ENCODE measurements around the gene AUTS2.

DNA sequence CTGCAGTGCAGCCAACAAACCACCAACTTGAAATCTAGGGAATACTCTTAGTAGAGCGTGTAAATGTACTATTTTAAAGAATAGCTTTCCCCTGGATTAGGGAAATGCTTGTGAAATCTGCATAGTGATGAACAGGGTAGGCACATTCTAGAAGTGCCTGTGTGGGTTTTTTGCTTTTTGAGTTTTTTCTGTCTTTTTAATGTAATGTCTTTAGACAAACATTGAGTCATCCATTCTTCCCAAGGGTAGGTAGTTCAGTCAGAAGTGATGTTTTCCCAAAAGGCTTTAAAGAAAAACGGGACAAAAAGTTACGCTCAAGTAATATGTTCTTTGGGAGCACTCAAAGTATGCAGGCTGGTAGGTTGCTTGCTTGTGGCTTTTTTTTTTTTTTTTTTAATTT is 130.0 kb downstream of the AUTS2 start:
- TF ChIP-seq, protein P1, sequence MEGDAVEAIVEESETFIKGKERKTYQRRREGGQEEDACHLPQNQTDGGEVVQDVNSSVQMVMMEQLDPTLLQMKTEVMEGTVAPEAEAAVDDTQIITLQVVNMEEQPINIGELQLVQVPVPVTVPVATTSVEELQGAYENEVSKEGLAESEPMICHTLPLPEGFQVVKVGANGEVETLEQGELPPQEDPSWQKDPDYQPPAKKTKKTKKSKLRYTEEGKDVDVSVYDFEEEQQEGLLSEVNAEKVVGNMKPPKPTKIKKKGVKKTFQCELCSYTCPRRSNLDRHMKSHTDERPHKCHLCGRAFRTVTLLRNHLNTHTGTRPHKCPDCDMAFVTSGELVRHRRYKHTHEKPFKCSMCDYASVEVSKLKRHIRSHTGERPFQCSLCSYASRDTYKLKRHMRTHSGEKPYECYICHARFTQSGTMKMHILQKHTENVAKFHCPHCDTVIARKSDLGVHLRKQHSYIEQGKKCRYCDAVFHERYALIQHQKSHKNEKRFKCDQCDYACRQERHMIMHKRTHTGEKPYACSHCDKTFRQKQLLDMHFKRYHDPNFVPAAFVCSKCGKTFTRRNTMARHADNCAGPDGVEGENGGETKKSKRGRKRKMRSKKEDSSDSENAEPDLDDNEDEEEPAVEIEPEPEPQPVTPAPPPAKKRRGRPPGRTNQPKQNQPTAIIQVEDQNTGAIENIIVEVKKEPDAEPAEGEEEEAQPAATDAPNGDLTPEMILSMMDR (IDR thresholded peaks at IDR 0.05; ENCODE audit: low read length) = no peak
- TF ChIP-seq EZH2 (IDR thresholded peaks at IDR 0.05; ENCODE audit: borderline replicate concordance, low read length) = no peak

All from OCI-LY1 (cell line).